GM23338 (cell line): ENCODE measurements around the gene MUC13. TPM values are rescaled to one million over a fixed set of nuclear protein-coding genes. Genes with fewer than 3 reads are reported as not detected.

Experiments used
- CREB1 ChIP-seq: fragments of 250-450 bp; sonication (Bioruptor Pico); IDR thresholded peaks from 2 replicates; pipeline ENCODE4 v1.5.0; 2020; ENCODE audit warnings: low read depth, mild to moderate bottlenecking, moderate library complexity
- EZH2phosphoT487 ChIP-seq: fragments of 200-600 bp; sonication (generic); IDR thresholded peaks from one replicate; pipeline ENCODE4 v1.8.1; 2018; ENCODE audit warnings: antibody characterized with exemption; ENCODE audit not compliant: unreplicated experiment
- NANOG ChIP-seq: IDR thresholded peaks from 2 replicates; pipeline ENCODE4 v1.6.1; 2016; ENCODE audit warnings: antibody characterized with exemption, borderline replicate concordance
- REST ChIP-seq: IDR thresholded peaks from one replicate; pipeline ENCODE4 v1.6.1; 2018; ENCODE audit warnings: antibody characterized with exemption; ENCODE audit not compliant: unreplicated experiment
- ZNF462 ChIP-seq: fragments of 250-450 bp; sonication (Bioruptor Pico); IDR thresholded peaks from 2 replicates; pipeline ENCODE4 v1.5.0; 2020; ENCODE audit warnings: mild to moderate bottlenecking, moderate library complexity
- polyA plus RNA-seq: library from polyadenylated mRNA; unstranded; fragments of >200 nt; fragmentation: Nextera tagmentation; extraction: Ambion mirVana; gene quantifications from 2 replicates; pipeline ENCODE4 v1.2.1, GENCODE V29; 2016
- total RNA-seq: library from RNA; depleted of rRNA; stranded (reverse); fragments of >200 nt; shearing (Covaris generic); gene quantifications from 2 replicates; pipeline ENCODE4 v1.2.3, GENCODE V29; 2014

Gene MUC13
- total and polyA plus RNA-seq, 2 experiments from 2014 or later = not detected

GRCh38 chr3:124883766-124884473, 50.6 kb downstream of the MUC13 start (continued):
- TF ChIP-seq ZNF462 (no peak), NANOG (no peak), CREB1 (no peak), EZH2phosphoT487 (no peak), REST (no peak)
